RKO (cell line): ENCODE data around the gene OR10G6.
"Not testable (repeated sequence)": the region's sequence is repeated elsewhere in the genome, so short reads cannot be mapped to it uniquely, and the experiment has no call there.

Experiments used
- DNase-seq: peaks from one replicate; pipeline ENCODE4 v3.0.0-alpha.2; 2016; ENCODE audit warnings: low spot score

The OR10G6 gene, protein sequence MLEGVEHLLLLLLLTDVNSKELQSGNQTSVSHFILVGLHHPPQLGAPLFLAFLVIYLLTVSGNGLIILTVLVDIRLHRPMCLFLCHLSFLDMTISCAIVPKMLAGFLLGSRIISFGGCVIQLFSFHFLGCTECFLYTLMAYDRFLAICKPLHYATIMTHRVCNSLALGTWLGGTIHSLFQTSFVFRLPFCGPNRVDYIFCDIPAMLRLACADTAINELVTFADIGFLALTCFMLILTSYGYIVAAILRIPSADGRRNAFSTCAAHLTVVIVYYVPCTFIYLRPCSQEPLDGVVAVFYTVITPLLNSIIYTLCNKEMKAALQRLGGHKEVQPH

DNA sequence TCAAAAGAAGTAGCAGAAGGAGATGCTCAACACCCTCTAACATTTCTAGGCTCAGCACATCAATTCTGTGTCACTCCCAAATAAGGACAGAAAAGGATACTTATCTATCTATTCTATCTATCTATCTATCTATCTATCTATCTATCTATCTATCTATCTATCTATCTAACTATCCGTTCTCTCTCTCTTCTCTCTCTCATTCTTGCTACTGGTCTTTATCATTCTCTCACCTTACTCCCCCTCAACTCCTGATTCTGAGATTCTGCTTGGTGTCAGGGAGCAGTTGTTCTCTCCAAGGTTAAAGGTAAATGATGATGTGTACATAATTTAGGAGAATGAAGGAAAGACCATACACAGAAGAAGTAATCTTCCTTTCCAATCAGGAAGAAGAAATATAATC is at the start of gene OR10G6:
Gene OR10G6, minus strand, starts transcription at position 43 of the 400 bp plus-strand sequence. Its CDS starts 0 bp downstream, at position 43.
- no peak for DNase-seq

DNA sequence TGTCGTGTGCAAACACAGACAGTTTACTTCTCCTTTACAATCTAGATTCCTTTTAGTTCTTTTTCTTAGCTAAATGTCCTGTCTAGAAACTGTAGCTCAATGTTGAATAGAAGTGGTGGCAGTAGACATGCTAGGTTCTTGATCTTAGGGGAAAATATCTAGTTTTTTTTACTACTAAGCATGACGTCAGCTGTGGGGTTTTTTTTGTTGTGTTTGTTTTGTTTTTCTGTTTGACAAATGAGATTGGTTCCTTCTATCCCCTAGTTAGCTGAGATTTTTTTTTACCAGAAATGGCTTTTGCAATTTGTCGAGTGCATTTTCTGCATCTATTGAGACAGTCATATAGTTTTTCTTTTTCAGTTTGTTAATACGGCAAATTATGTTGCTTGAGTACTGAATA is 48.5 kb upstream of the OR10G6 start:
- DNase-seq = no peak

DNA sequence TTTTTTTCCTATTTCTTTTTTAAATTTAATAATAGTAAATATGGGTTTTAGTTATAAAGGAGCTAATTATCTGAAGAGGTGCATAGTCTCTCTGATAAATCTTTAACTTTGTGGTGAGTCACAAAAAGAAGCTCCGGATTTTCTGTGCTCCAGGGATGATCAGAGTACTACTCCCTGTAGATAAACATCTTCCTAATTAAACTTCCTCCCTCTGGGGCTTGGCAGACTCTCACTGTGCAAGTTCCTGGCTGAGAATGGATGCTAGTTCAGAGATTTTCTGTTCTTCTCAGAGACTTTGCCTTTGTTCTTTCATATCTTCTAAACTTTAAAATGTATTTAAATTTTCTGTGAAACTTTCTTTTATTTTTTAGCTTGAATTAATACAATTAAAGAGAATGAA is 46.3 kb upstream of the OR10G6 start, which contains the start of gene OR10G7:
Gene OR10G7, minus strand, starts transcription at position 72 of the 400 bp plus-strand sequence. CDS start 2,324 bp downstream, outside the sequence.
- no peak for DNase-seq

DNA sequence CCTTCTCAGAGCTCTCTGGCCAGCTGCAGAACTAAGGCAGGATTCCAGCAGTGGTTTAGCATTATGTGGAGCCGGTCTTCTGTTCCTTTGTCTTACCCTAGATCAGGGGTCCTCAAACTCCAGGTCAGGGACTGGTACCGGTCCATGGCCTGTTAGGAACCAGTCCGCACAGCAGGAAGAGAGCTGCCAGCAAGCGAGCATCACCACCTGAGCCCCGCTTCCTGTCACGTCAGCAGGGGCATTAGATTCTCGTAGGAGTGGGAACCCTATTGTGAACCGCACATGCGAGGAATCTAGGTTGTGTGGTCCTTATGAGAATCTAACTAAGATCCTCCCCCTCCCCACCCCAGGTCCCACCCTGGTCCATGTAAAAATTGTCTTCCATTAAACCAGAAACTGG is 44.6 kb upstream of the OR10G6 start:
- DNase-seq = no peak

DNA sequence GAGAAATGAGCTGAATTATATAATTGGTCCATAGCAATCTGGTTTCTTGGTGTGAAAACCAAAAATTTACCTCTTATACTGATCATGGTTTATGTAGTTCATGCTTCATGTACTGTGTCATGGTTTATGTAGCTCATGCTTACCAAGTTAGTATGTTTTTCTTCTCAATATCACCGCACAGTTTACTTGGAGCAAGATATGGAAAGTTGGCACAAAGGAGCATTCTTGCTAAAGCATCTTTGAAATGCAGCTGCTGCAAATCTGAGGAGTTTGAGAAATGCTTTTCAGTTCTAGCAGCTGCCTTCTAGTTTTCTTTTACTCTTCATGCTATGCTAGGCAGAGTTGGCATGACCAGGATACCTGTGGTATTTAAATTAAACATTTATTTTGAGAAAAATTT is 41.7 kb upstream of the OR10G6 start:
- DNase-seq = no peak

DNA sequence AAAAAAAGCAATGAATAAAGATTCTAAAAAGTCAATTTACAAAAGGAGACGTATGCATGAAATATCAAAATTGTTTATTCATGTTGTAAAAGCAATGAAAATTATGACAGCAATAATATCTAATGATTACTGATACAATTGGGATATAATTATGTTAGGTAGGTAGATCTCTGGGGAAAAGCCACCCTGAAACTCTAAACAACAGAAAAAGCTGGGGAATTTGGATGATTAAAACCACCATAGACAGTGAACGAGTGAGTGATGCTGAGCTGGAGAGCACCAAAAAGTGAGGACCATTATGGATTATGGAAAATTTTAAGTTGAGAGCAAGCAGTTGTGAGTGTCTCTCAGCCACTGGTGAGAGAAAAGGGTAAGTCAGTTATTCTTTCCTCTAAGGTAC is 31.5 kb upstream of the OR10G6 start, which contains the start of gene OR10G8:
Gene OR10G8, plus strand, starts transcription at position 301 of the 400 bp plus-strand sequence. CDS start 2,825 bp downstream, outside the sequence.
- no peak for DNase-seq

DNA sequence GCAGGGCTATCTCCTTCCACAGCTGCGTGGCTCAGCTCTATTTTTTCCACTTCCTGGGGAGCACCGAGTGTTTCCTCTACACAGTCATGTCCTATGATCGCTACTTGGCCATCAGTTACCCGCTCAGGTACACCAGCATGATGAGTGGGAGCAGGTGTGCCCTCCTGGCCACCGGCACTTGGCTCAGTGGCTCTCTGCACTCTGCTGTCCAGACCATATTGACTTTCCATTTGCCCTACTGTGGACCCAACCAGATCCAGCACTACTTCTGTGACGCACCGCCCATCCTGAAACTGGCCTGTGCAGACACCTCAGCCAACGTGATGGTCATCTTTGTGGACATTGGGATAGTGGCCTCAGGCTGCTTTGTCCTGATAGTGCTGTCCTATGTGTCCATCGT is 20.9 kb upstream of the OR10G6 start:
- DNase-seq = not testable (repeated sequence)

DNA sequence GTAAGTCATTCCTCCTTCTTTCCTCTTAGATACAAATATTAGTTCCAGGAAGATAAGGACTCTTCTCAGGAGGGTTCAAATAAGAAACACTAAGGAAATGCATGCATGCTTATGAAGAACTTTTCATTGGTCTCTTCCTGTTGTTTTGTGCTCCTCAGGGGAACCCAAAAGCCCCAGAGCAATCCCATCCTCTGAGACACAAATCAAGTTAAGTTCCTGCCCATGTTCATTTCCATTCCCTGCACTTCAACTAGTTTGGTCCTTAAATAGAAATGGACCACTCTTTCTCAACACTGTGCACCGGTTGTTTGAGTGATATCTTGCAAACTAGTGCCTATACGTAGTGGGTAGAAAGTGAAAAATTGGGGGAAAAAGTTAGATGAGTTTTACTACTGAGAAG is 17.7 kb upstream of the OR10G6 start, which contains the start of gene OR10G4:
Gene OR10G4, plus strand, starts transcription at position 301 of the 400 bp plus-strand sequence. CDS start 2,578 bp downstream, outside the sequence.
- DNase-seq = no peak

DNA sequence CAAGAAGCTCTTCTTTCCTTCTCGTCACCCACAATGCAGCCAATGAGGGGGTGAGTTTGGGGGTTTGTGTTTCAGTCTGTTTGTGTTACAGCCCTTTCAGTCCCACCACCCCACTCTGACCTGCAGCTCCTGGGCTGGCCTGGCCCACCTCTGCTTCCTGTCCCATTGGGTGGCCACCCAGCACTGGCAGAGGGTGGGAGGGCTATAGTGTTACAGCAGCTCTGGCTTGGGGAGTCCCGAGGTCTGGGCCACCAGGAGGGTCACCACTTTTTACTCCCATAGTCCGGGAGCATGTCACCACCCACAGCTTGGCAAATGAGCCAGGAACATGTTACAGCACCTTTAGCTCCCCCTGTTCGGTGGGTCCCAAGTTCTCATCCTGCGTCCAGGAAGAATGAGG is 15.7 kb downstream of the OR10G6 start:
- DNase-seq = no peak

DNA sequence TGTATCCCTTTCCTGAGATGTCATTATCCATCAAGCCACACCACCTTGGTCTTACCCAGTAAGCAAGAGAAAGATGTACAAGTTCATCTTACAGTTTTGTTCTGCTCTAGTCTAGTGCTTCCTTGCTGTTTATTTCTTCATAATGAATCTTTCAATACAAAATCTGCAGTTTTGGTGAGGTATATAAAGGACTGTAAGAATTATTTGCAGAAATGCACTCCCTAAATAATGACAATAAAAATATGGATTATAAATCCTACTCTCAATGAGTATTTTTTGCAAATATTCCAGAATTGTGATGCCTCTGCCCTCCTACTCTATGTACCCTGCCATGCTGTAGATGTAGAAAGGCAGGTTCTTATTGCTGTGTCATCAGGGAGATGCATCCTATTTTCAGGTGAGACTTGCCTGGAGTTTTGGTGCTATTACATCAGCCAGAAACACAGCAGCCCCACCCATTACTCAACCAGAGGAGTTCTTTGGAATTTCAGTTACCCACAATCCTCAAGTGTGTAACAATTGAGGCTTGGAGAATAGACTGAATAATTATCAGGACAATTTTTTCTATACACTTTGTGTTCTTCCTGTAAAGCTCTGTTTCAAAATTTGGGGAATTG is 17.1 kb downstream of the OR10G6 start, which contains the start of gene OR10S1:
Gene OR10S1, minus strand, starts transcription at position 51 of the 617 bp plus-strand sequence. CDS start 117 bp downstream, outside the sequence.
- no peak for DNase-seq

DNA sequence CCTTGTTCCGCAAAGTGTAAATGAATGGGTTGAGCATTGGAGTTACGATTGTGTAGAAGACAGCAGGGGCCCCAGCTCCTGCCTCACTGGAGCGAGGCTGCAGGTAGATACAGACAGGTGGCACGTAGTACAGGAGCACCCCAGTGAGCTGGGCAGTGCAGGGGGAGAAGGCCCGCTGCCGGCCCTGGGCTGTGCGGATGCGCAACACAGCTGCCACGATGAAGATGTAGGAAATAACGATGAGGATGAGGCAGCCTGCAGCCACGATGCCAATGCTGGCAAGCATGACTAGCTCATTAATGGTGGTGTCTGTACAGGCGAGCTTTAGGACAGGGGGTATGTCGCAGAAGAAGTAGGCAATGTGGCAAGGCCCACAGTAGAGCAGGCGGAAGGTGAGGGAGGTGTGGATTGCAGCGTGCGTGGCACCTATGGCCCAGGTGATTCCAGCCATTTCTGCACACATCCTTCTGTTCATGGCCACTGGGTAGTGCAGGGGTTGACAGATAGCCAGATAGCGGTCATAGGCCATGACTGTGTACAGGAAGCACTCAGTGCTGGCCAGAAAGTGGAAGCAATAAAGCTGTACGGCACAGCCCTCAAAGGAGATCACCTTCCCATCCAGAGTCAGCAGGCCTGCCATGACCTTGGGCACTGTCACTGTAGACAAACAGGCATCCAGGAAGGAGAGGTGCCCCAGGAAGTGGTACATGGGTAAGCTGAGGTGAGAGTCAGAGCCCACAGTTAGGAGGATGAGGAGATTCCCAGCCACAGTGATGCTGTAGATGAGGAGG is 18.0 kb downstream of the OR10G6 start:
- no peak for DNase-seq

DNA sequence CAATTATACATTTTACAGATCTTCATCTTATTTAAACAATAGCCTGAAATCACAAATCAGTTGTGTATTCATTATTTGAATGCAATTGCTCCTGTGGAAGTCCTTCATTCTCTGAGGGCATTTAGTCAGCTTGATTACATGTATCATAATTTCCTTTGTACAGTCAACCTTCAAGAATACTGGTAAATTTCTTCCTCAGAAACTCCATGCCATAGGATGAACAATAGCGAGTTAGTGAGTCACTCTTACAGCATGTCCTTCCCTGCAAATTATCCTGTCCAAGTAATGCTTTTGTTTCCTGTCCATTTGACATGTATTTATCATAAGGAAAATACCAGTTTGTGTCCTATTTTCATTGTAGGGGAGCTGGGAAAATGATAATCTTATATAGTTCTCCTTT is 21.1 kb downstream of the OR10G6 start:
- DNase-seq = peak; percentile 94

DNA sequence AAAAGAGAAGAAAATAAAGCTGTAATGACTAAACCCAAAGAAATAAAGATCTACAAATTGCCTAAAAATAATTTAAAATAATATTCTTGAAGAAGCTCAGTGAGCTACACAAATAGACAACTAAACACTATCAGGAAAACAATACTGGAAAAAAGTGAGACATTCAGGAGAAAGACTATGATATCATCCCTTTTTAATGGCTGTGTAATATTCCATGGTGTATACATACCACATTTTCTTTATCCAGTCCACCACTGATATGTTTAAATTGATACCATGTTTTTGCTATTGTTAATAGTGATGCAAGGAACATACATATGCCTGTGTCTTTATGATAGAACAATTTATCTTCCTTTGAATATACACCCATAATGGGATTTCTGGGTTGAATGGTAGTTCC is 38.2 kb downstream of the OR10G6 start:
- no peak for DNase-seq

DNA sequence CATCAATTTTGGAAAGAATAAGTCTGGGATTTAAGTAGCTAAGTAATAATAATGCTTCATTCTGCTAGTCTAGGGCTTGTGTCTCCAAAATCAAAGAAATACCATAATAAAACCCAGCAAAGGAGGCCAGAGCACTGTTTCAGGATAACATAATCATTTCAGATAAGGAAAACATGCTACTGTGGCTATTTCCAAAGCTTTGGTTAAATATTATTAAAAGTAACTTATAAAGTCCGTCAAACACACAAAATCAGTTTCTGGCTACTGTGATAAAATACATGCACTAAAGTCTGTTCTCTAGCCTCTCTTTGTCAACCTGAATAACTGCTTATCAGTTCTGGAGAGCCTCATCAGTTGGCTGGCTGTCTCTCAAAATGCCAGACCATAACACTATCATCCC is 49.8 kb downstream of the OR10G6 start:
- DNase-seq = no peak
